ENCODE results near the gene ARHGAP27. TPM values are rescaled to one million over a fixed set of nuclear protein-coding genes. Genes with fewer than 3 reads are reported as not detected.

The ARHGAP27 gene
- total RNA-seq, 1 donor from 2014 or later = 71.0 TPM

DNA sequence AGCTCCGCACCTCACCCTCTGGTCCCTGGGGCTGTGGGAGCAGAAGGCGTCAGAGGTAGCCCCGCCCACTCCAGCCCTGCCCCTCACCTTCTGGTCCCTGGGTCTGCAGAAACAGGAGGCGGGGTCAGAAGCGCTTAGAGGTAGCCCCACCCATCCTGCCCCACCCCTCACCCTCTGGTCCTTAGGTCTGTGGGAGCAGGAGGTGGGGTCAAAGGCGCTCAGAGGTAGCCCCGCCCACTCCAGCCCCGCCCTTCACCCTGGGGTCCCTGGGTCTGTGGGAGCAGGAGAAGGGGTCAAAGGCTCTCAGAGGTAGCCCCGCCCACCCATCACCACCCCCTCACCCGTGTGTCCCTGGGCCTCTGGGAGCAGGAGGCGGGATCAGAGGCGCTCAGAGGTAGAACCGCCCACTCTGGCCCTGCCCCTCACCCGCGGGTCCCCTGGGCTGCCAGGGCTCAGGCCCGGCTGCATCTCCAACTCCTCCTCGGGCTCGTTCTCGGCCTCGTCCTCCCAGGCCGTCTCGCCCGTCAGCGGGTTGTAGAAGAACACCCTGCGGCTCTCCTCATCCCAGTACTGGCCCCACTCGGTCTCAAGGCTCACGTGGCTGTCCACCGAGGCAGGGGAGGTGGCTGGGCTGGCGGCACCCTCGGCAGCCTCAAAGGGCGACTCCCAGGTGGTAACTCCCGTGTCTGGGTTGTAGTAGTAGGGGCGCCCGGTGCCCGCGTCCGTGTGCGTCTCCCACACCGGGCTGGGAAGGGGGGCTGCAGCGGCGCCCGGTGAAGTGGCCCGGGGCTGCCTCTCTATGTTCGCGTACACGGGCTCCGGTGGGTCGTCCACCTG, 27.2 kb downstream of the ARHGAP27 start:
- Histone ChIP-seq H3K36me3 (peaks cover 57% of the 10 kb centered on the region), H3K4me3 (peak overlapping the region; percentile 27), H3K9me3 (no peaks in the 10 kb centered on the region), H3K27me3 (ENCODE audit: low read depth) (no peaks in the 10 kb centered on the region), H3K27ac (peak overlapping the region; percentile 53), H3K4me1 (peaks cover 47% of the 10 kb centered on the region)
- intact Hi-C loops (cut with DNase I) = no loop called here
- DNase-seq (peak; percentile 56), ATAC-seq (peak; percentile 25 to 28)
- TF ChIP-seq, protein P1, sequence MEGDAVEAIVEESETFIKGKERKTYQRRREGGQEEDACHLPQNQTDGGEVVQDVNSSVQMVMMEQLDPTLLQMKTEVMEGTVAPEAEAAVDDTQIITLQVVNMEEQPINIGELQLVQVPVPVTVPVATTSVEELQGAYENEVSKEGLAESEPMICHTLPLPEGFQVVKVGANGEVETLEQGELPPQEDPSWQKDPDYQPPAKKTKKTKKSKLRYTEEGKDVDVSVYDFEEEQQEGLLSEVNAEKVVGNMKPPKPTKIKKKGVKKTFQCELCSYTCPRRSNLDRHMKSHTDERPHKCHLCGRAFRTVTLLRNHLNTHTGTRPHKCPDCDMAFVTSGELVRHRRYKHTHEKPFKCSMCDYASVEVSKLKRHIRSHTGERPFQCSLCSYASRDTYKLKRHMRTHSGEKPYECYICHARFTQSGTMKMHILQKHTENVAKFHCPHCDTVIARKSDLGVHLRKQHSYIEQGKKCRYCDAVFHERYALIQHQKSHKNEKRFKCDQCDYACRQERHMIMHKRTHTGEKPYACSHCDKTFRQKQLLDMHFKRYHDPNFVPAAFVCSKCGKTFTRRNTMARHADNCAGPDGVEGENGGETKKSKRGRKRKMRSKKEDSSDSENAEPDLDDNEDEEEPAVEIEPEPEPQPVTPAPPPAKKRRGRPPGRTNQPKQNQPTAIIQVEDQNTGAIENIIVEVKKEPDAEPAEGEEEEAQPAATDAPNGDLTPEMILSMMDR (IDR thresholded peaks at IDR 0.05) = no peak

DNA sequence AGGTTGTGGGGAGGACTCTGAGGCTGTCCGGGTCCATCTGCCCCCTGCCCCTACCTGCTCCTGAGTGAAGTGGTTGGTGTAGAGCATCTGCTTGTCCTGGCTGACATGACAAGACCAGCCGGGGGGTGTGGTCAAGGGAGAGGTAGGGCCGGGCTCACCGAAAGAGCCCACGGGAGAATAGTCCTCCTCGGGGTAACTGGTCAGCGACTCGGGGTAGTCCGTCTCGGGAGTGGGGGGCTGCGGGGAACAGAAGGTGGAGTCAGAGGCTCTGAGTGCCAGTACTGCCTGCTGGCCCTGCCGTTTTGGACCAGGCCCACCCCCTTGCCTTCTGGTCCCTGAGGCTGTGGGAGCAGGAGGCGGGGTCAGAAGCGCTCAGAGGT, 27.8 kb downstream of the ARHGAP27 start:
- ATAC-seq = no peak
- intact Hi-C loops (cut with DNase I) = no loop called here
- H3K36me3 ChIP-seq = peaks cover 63% of the 10 kb centered on the region

DNA sequence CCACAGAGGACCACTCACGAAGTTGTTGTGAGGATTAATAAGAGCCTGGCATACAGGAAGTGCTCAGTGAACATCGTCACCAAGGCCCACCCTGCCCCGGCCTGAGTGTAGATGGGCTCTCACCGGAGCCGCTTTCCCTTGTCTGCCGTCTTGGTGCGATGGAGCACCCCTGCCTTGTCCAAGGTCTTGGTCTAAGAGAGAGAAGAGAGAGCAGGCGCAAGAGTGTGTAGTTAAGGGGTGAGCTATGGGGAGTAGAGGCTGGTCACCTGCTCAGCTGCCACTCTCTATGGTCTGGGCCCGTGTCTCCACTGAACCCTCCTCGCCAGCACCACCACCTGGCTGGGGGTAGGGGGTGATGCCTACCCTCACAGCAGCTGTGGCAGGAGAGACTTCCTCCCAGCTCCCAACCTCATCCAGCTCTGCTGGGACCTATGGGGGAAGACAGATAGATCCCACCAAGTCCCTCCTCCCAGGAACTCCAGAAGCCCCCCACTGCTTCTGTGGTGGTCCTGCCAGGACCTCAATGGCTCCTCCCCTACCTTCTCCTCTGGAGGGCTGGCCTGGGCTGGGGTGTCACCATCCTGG, 28.7 kb downstream of the ARHGAP27 start:
- Histone ChIP-seq H3K4me3 (no peak overlapping the region), H3K27ac (no peak overlapping the region), H3K36me3 (peaks cover 72% of the 10 kb centered on the region), H3K4me1 (peaks cover 35% of the 10 kb centered on the region), H3K9me3 (no peaks in the 10 kb centered on the region), H3K27me3 (ENCODE audit: low read depth) (no peaks in the 10 kb centered on the region)
- TF ChIP-seq, protein P1 (IDR thresholded peaks at IDR 0.05) = no peak
- intact Hi-C loops (cut with DNase I) = no loop called here
- DNase-seq (peak; percentile 39), ATAC-seq (no peak)

More for the DNA sequence above, 27.8 kb downstream of the ARHGAP27 start:
- no peaks in the 10 kb centered on the region for H3K27me3 ChIP-seq (ENCODE audit: low read depth)
- H3K9me3 ChIP-seq = no peaks in the 10 kb centered on the region
- H3K27ac ChIP-seq = no peak overlapping the region
- H3K4me3 ChIP-seq = no peak overlapping the region
- peaks cover 43% of the 10 kb centered on the region for H3K4me1 ChIP-seq
- DNase-seq = no peak
- TF ChIP-seq, protein P1 (IDR thresholded peaks at IDR 0.05) = no peak

DNA sequence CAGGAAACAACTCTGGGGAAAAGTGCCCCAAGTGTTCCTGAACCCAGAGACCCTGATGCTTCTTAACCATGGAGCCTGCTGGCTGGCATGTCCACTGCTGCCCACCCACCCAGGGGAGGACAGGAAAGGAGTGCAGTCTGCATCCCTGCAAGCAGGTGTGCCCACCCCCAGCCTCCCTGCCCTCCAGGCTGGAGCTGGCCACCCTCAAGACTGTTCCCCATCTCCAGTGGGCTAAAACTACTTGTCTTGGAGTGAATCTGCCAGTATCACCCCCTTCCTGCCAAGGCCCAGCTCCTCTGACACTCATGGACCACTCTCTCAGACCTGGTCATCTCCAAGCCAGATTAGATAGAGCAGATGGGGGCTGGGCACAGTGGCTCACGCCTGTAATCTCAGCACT, 29.8 kb downstream of the ARHGAP27 start:
- peaks cover 24% of the 10 kb centered on the region for H3K4me1 ChIP-seq
- no peaks in the 10 kb centered on the region for H3K9me3 ChIP-seq
- DNase-seq = peak; percentile 7
- TF ChIP-seq, protein P1 (IDR thresholded peaks at IDR 0.05) = no peak
- H3K27me3 ChIP-seq (ENCODE audit: low read depth) = no peaks in the 10 kb centered on the region
- no peak overlapping the region for H3K4me3 ChIP-seq
- H3K36me3 ChIP-seq = peaks cover 82% of the 10 kb centered on the region
- H3K27ac ChIP-seq = no peak overlapping the region
- no peak for ATAC-seq
- intact Hi-C loops (cut with DNase I) = no loop called here

DNA sequence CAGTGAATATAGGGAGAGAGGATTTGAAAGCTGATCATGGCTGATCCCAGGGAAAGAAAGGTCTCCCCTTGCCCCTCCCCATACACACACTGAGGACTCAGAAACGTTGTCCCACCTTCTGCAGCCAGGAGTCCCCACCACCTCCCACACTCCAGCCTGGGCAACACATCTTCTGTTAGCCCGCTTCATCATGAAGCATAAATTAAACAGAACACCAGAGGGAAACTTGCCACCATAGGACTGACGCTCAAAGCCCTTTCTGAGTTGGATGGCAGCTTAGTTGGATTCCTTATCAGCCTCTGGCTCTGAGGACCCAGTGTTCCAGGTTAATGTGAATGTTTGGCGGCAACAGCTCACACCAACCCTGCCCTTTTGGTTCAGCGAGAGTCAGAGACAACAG, 33.9 kb downstream of the ARHGAP27 start:
- peaks cover 100% of the 10 kb centered on the region for H3K36me3 ChIP-seq
- no peak for DNase-seq
- intact Hi-C loops (cut with DNase I) = no loop called here

More for the DNA sequence above, 33.9 kb downstream of the ARHGAP27 start:
- Histone ChIP-seq H3K27me3 (ENCODE audit: low read depth) (no peaks in the 10 kb centered on the region), H3K4me3 (no peak overlapping the region), H3K4me1 (peaks cover 9% of the 10 kb centered on the region), H3K9me3 (no peaks in the 10 kb centered on the region), H3K27ac (no peak overlapping the region)
- TF ChIP-seq, protein P1 (IDR thresholded peaks at IDR 0.05) = no peak
- no peak for ATAC-seq

Measured in lower lobe of right lung (tissue), 2 donors.